PC-3 (cell line): ENCODE data around the gene CBL. TPM values are rescaled to one million over a fixed set of nuclear protein-coding genes. Genes with fewer than 3 reads are reported as not detected.
"Not testable (repeated sequence)": the region's sequence is repeated elsewhere in the genome, so short reads cannot be mapped to it uniquely, and the experiment has no call there.

Source experiments
- ATAC-seq: fragments of 200-7000 bp; cut with Tn5 transposase; 2 replicates; pipeline ENCODE4 v1.9.1; 2020; ENCODE audit warnings: mild to moderate bottlenecking, moderate library complexity
- BruUV-seq: library from RNA; stranded (reverse); fragments of 400-500 nt; replicated peaks from 2 replicates; lab custom pipeline; 2021; lab: Mats Ljungman, UMichigan
- CTCF ChIA-PET: fragments of 300-600 bp; sonication (Branson Sonifier 250); formaldehyde crosslinking; loops from one replicate; lab custom pipeline; 2022; ENCODE audit warnings: antibody characterized with exemption; lab: Charles Lee
- POLR2A ChIA-PET: fragments of 300-600 bp; sonication (Branson Sonifier 250); formaldehyde crosslinking; loops from one replicate; lab custom pipeline; 2022; ENCODE audit warnings: antibody characterized with exemption; ENCODE audit not compliant: unreplicated experiment; lab: Charles Lee
- DNase-seq: peaks from one replicate; pipeline ENCODE4 v3.0.0-alpha.2; 2015
- H2AFZ ChIP-seq: fragments of 300-600 bp; sonication (generic); 2 replicates; pipeline ENCODE4 v1.6.0; 2016; ENCODE audit warnings: antibody characterized with exemption, low read length
- H3F3A ChIP-seq: fragments of 300-600 bp; sonication (generic); one replicate; pipeline ENCODE4 v1.6.0; 2017; ENCODE audit warnings: antibody characterized with exemption, low read length, control low read depth, mild to moderate bottlenecking; ENCODE audit not compliant: unreplicated experiment
- H3K27ac ChIP-seq: fragments of 300-600 bp; sonication (generic); 2 replicates; pipeline ENCODE4 v1.5.1; 2016; ENCODE audit warnings: mild to moderate bottlenecking, low read length
- H3K27me3 ChIP-seq: fragments of 300-600 bp; sonication (generic); 2 replicates; pipeline ENCODE4 v1.6.1; 2016; ENCODE audit warnings: low read length, mixed read lengths
- H3K36me3 ChIP-seq: fragments of 300-600 bp; sonication (generic); 2 replicates; pipeline ENCODE4 v1.6.1; 2016; ENCODE audit warnings: low read depth, mixed run types, low read length, mixed read lengths
- H3K4me1 ChIP-seq: fragments of 300-600 bp; sonication (generic); 2 replicates; pipeline ENCODE4 v1.5.1; 2016; ENCODE audit warnings: low read length; ENCODE audit not compliant: insufficient read depth
- H3K4me2 ChIP-seq: fragments of 300-600 bp; sonication (generic); 2 replicates; pipeline ENCODE4 v1.6.0; 2016; ENCODE audit warnings: low read length
- H3K4me3 ChIP-seq: fragments of 300-600 bp; sonication (generic); 2 replicates; pipeline ENCODE4 v1.5.1; 2016; ENCODE audit warnings: mild to moderate bottlenecking, low read length, mixed read lengths
- H3K79me2 ChIP-seq: fragments of 300-600 bp; sonication (generic); 2 replicates; pipeline ENCODE4 v1.6.1; 2017; ENCODE audit warnings: low read length, mixed read lengths
- H3K9ac ChIP-seq: fragments of 300-600 bp; sonication (generic); 2 replicates; pipeline ENCODE4 v1.6.0; 2016; ENCODE audit warnings: mild to moderate bottlenecking, low read length
- H3K9me2 ChIP-seq: fragments of 300-600 bp; sonication (generic); replicated peaks from 2 replicates; pipeline ENCODE4 v1.6.1; 2016; ENCODE audit warnings: mixed run types, low read length, mixed read lengths
- H3K9me3 ChIP-seq: fragments of 300-600 bp; sonication (generic); 2 replicates; pipeline ENCODE4 v1.6.1; 2016; ENCODE audit warnings: low read length, mixed read lengths
- H4K20me1 ChIP-seq: fragments of 300-600 bp; sonication (generic); 2 replicates; pipeline ENCODE4 v1.6.1; 2016; ENCODE audit warnings: low read length, mixed read lengths
- EZH2 ChIP-seq: fragments of 300-600 bp; sonication (generic); IDR thresholded peaks from one replicate; pipeline ENCODE4 v1.6.1; 2017; ENCODE audit warnings: antibody characterized with exemption, mild to moderate bottlenecking, low read length; ENCODE audit not compliant: unreplicated experiment
- EZH2phosphoT487 ChIP-seq: fragments of 300-600 bp; sonication (generic); IDR thresholded peaks from 2 replicates; pipeline ENCODE4 v1.6.1; 2018; ENCODE audit warnings: mild to moderate bottlenecking, antibody characterized with exemption, low read length, borderline replicate concordance
- intact Hi-C: fragments of 100-400 bp; cut with micrococcal nuclease; formaldehyde crosslinking; loops from 2 replicates; pipeline ENCODE4 v1.9.0; 2023
- total RNA-seq: library from RNA; depleted of rRNA; stranded (reverse); fragments of >200 nt; gene quantifications from 2 replicates; pipeline ENCODE4 v1.2.3, GENCODE V29; 2014
- TF ChIP-seq, protein P1 (sequence below): fragments of 300-600 bp; sonication (generic); conservative IDR thresholded peaks from 2 replicates; pipeline ENCODE4 v1.5.1; 2017; ENCODE audit warnings: antibody characterized with exemption, low read depth, mild to moderate bottlenecking, low read length

The CBL gene
- total RNA-seq, 1 experiment from 2014 or later = 11.4 TPM

DNA sequence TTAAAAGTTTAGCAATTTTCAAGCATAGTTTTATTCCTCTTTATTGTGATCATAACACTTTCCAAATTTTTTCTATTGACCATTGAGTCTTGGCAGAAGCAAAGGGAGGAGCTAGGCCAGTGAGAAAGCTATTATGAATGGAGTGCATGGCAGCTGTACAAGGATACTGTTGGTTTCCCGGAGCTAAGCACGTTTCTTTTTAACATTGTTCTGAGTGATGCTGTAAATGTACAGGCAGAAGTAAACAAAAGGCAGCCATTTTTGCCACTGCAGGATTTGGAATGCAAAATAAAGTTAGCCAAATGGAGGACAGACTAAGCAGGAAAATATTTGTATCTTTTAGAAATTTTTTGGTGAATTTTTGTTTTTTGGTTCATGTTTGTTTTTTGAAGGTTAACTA is 16.2 kb downstream of the CBL start:
- Histone ChIP-seq H3K9me3 (no peaks in the 10 kb centered on the region), H3K4me3 (no peak overlapping the region), H3K36me3 (no peaks in the 10 kb centered on the region), H3K4me1 (peaks cover 26% of the 10 kb centered on the region), H2AFZ (peak overlapping the region; percentile 25), H3F3A (no peaks in the 10 kb centered on the region), H3K9ac (no peak overlapping the region), H3K79me2 (peaks cover 80% of the 10 kb centered on the region), H3K27ac (no peak overlapping the region), H4K20me1 (no peaks in the 10 kb centered on the region), H3K27me3 (no peaks in the 10 kb centered on the region), H3K9me2 (no peaks in the 10 kb centered on the region), H3K4me2 (no peak overlapping the region)
- intact Hi-C loops = no loop called here
- ATAC-seq = no peak
- ChIA-PET CTCF (no interaction called here), POLR2A (no interaction called here)
- no TSS peak for BruUV-seq
- peak; percentile 28 for DNase-seq
- TF ChIP-seq EZH2 (no peak), EZH2phosphoT487 (no peak)
- TF ChIP-seq, protein P1, sequence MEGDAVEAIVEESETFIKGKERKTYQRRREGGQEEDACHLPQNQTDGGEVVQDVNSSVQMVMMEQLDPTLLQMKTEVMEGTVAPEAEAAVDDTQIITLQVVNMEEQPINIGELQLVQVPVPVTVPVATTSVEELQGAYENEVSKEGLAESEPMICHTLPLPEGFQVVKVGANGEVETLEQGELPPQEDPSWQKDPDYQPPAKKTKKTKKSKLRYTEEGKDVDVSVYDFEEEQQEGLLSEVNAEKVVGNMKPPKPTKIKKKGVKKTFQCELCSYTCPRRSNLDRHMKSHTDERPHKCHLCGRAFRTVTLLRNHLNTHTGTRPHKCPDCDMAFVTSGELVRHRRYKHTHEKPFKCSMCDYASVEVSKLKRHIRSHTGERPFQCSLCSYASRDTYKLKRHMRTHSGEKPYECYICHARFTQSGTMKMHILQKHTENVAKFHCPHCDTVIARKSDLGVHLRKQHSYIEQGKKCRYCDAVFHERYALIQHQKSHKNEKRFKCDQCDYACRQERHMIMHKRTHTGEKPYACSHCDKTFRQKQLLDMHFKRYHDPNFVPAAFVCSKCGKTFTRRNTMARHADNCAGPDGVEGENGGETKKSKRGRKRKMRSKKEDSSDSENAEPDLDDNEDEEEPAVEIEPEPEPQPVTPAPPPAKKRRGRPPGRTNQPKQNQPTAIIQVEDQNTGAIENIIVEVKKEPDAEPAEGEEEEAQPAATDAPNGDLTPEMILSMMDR = no peak

DNA sequence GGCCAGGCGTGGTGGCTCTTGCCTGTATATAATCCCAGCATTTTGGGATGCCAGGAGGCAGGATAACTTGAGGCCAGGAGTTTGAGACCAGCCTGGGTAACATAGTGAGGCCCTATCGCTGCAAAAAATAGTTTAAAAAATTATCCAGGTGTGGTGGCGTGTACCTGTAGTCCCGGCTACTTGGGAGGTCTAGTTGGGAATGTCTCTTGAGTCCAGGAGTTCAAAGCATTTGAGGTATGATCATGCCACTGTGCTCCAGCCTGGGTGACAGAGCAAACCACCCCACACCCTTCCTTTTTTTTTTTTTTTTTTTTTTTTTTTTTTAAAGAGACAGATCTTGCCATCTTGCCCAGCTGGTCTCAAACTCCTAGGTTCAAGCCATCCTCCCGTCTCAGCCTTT is 16.8 kb downstream of the CBL start:
- Histone ChIP-seq H3K9ac (no peak overlapping the region), H3K4me2 (no peak overlapping the region), H3K4me1 (peaks cover 20% of the 10 kb centered on the region), H3F3A (no peaks in the 10 kb centered on the region), H3K79me2 (peaks cover 80% of the 10 kb centered on the region), H3K27me3 (no peaks in the 10 kb centered on the region), H3K36me3 (no peaks in the 10 kb centered on the region), H3K9me2 (no peaks in the 10 kb centered on the region), H3K27ac (no peak overlapping the region), H2AFZ (peak overlapping the region; percentile 25; the same call in 1 of the 2 replicates), H3K9me3 (no peaks in the 10 kb centered on the region), H3K4me3 (no peak overlapping the region), H4K20me1 (no peaks in the 10 kb centered on the region)
- no peak for DNase-seq
- ChIA-PET CTCF (no interaction called here), POLR2A (no interaction called here)
- intact Hi-C loops = no loop called here
- BruUV-seq = no TSS peak
- no peak for ATAC-seq
- no peak for TF ChIP-seq EZH2
- TF ChIP-seq, protein P1 = no peak
- no peak for TF ChIP-seq EZH2phosphoT487

DNA sequence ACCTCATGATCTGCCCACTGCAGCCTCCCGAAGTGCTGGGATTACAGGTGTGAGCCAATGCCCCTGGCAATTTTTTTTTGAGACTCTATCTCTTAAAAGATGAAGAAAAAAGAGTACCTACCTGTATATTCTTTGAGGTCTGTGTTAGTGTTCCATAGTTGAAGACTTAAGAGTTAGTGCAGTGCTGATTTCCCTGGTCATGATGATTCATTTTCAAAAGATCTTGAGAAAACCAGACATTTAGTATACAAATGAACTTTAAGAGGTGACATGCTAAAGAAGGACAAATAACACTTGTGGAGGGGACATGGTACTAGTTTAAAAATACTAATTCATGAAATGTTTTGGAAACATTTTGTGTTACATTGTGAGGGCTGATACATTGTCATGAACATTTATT is 17.7 kb downstream of the CBL start:
- no TSS peak for BruUV-seq
- ATAC-seq (no peak; the same call in 1 of the 2 replicates), DNase-seq (no peak)
- Histone ChIP-seq H3K4me1 (peaks cover 14% of the 10 kb centered on the region), H3K27me3 (no peaks in the 10 kb centered on the region), H3K27ac (no peak overlapping the region), H3F3A (no peaks in the 10 kb centered on the region), H3K9me2 (no peaks in the 10 kb centered on the region), H3K79me2 (peaks cover 81% of the 10 kb centered on the region), H3K36me3 (no peaks in the 10 kb centered on the region), H4K20me1 (no peaks in the 10 kb centered on the region), H2AFZ (no peak overlapping the region), H3K4me2 (no peak overlapping the region), H3K9ac (no peak overlapping the region), H3K9me3 (no peaks in the 10 kb centered on the region), H3K4me3 (no peak overlapping the region)
- TF ChIP-seq EZH2phosphoT487 (no peak), EZH2 (no peak)
- TF ChIP-seq, protein P1 = no peak
- POLR2A ChIA-PET = no interaction called here
- CTCF ChIA-PET = no interaction called here
- intact Hi-C loops = no loop called here

DNA sequence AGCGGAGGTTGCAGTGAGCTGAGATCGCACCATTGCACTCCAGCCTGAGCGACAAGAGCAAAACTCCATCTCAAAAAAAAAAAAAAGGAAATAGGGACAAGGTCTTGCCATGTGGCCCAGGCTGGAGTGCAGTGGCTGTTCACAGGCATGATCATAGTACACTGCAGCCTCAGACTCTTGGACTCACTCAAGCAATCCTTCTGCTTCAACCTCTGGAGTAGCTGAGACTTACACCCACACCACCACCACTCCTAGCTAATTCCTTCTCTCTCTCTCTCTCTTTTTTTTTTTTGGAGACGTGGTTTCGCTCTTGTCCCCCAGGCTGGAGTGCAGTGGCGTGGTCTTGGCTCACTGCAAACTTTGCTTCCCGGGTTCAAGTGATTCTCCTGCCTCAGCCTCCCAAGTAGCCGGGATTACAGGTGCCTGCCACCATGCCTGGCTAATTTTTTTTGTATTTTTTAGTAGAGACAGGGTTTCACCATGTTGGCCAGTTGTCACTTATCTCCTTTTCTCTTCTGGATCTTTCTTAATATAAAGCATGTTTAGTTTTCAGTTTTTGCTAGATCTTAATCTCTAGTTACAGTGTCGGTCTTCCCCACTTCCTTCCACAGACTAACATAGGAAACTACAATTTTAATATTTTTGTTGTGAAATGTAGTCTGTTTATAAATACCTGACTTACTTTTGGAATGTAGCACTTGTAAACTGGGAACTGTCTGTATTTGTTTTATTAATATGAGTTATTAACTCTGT is 22.6 kb downstream of the CBL start:
- H3K36me3 ChIP-seq = peaks cover 13% of the 10 kb centered on the region; the same call in 1 of the 2 replicates
- intact Hi-C loops, H3K4me1 ChIP-seq, H3K9me2 ChIP-seq, H3K9me3 ChIP-seq, DNase-seq, POLR2A ChIA-PET, ATAC-seq, BruUV-seq, H3K4me2 ChIP-seq, H3K27me3 ChIP-seq, H2AFZ ChIP-seq, H3K4me3 ChIP-seq, H3K9ac ChIP-seq, CTCF ChIA-PET, H4K20me1 ChIP-seq, H3F3A ChIP-seq, H3K27ac ChIP-seq: not testable (repeated sequence)
- H3K79me2 ChIP-seq = peaks cover 60% of the 10 kb centered on the region
